Measurements from ENCODE around the gene SOCS6. TPM values are rescaled to one million over a fixed set of nuclear protein-coding genes. Genes with fewer than 3 reads are reported as not detected.

SOCS6 gene
- total and polyA plus RNA-seq, 2 of the 13 experiments (the other 11 are each of a cell fraction or from before 2014, with no cell fraction given), result 18.6 to 38.3 TPM

- TF ChIP-seq ZNF326 (CRISPR knock-in tag; IDR thresholded peaks at IDR 0.05; ENCODE audit: borderline replicate concordance), result no peak
- TF ChIP-seq RELA (CRISPR knock-in tag; IDR thresholded peaks at IDR 0.05), result no peak
- TF ChIP-seq NFE2L2 (IDR thresholded peaks at IDR 0.05; ENCODE audit: low read length), result no peak
- no peak for TF ChIP-seq GLI4 (CRISPR knock-in tag; IDR thresholded peaks at IDR 0.05; ENCODE audit: borderline replicate concordance)
- peak; percentile 44; the same call in 1 of the 2 replicates for TF ChIP-seq TEF (CRISPR knock-in tag; IDR thresholded peaks at IDR 0.05)
- peak; percentile 97 for TF ChIP-seq MED1 (CRISPR knock-in tag; IDR thresholded peaks at IDR 0.05)
- TF ChIP-seq ETS1 (CRISPR knock-in tag; IDR thresholded peaks at IDR 0.05), result no peak
- TF ChIP-seq NR2F1 (CRISPR knock-in tag; IDR thresholded peaks at IDR 0.05), result no peak
- TF ChIP-seq SIN3A (IDR thresholded peaks at IDR 0.05; ENCODE audit: borderline replicate concordance, low read depth, low read length), result no peak
- peak; percentile 72 for TF ChIP-seq ERF (CRISPR knock-in tag; IDR thresholded peaks at IDR 0.05)
- TF ChIP-seq CENPX (CRISPR knock-in tag; IDR thresholded peaks at IDR 0.05), result no peak
- no peak for TF ChIP-seq FIP1L1 (IDR thresholded peaks at IDR 0.05; ENCODE audit: borderline replicate concordance, insufficient read depth, low read depth, low read length)
- no peak for TF ChIP-seq NFE2L1 (CRISPR knock-in tag; IDR thresholded peaks at IDR 0.05; ENCODE audit: borderline replicate concordance)
- TF ChIP-seq FOXC1 (CRISPR knock-in tag; IDR thresholded peaks at IDR 0.05; ENCODE audit: borderline replicate concordance), result no peak
- no peak for TF ChIP-seq SRSF9 (IDR thresholded peaks at IDR 0.05; ENCODE audit: borderline replicate concordance, insufficient read depth, low read depth, low read length, poor library complexity, severe bottlenecking)
- TF ChIP-seq ZNF430 (CRISPR knock-in tag; IDR thresholded peaks at IDR 0.05), result no peak
- peak; percentile 45; the same call in 1 of the 2 replicates for TF ChIP-seq SKIL (CRISPR knock-in tag; IDR thresholded peaks at IDR 0.05; ENCODE audit: borderline replicate concordance)
- TF ChIP-seq EZH2 (conservative IDR thresholded peaks at IDR 0.05; ENCODE audit: low read depth, low read length), result no peak
- TF ChIP-seq IKZF5 (CRISPR knock-in tag; IDR thresholded peaks at IDR 0.05), result peak; percentile 91
- TF ChIP-seq HOXA5 (CRISPR knock-in tag; IDR thresholded peaks at IDR 0.05), result no peak
- TF ChIP-seq KAT7 (CRISPR knock-in tag; IDR thresholded peaks at IDR 0.05; ENCODE audit: borderline replicate concordance), result no peak
- no peak for TF ChIP-seq ZNF607 (CRISPR knock-in tag; IDR thresholded peaks at IDR 0.05; ENCODE audit: borderline replicate concordance)
- TF ChIP-seq RARG (CRISPR knock-in tag; IDR thresholded peaks at IDR 0.05; ENCODE audit: low read depth), result no peak
Observed at GRCh38 chr18:70333757-70334156, 44.9 kb downstream of the SOCS6 start (continued).

Data from HepG2 (cell line).